ENCODE results near the gene SUSD5.
"Not testable (repeated sequence)": the region's sequence is repeated elsewhere in the genome, so short reads cannot be mapped to it uniquely, and the experiment has no call there.

- TF ChIP-seq CTCF, POLR2A (IDR thresholded peaks at IDR 0.05): not testable (repeated sequence)
Observed at GRCh38 chr3:33162621-33163020, 56.0 kb downstream of the SUSD5 start.
